HL-60/S4 treated with phorbol 12-myristate 13-acetate at 8.2 ng/mL for 4 days and 3 days (cell line): ENCODE measurements around the gene MAMSTR.

Source experiments
- in situ Hi-C: fragments of 300-500 bp; cut with MboI; formaldehyde crosslinking; loops from 2 replicates; pipeline ENCODE4 v1.15.0; 2022; ENCODE audit warnings: low sequenced_read_pairs

The MAMSTR gene

GRCh38 chr19:48746738-48747575, 27.4 kb upstream of the MAMSTR start, which contains the start of gene IZUMO1:
Gene IZUMO1 (minus strand): TSS chr19:48746909. CDS start chr19:48745859, 1,050 bp downstream.
- in situ Hi-C loops, result no loop called here

- in situ Hi-C loops, result no loop called here
Measured at GRCh38 chr19:48746110-48746509, 26.6 kb upstream of the MAMSTR start.

GRCh38 chr19:48745208-48745995, 25.9 kb upstream of the MAMSTR start:
- in situ Hi-C loops, result no loop called here

GRCh38 chr19:48742096-48742495, 22.6 kb upstream of the MAMSTR start:
- in situ Hi-C loops, result no loop called here

- in situ Hi-C loops, result no loop called here
Measured at GRCh38 chr19:48741129-48741999, 21.8 kb upstream of the MAMSTR start.

GRCh38 chr19:48740164-48740972, 20.8 kb upstream of the MAMSTR start, which contains the start of gene RASIP1:
Gene RASIP1 (minus strand): TSS chr19:48740610. CDS start chr19:48740282, 328 bp downstream.
- in situ Hi-C loops, result no loop called here

GRCh38 chr19:48739404-48740163, 20.1 kb upstream of the MAMSTR start:
- in situ Hi-C loops, result no loop called here

- in situ Hi-C loops, result no loop called here
Measured at GRCh38 chr19:48738557-48739403, 19.3 kb upstream of the MAMSTR start.

- in situ Hi-C loops, result no loop called here
Measured at GRCh38 chr19:48737360-48737998, 18.0 kb upstream of the MAMSTR start.

GRCh38 chr19:48735031-48735615, 15.6 kb upstream of the MAMSTR start:
- in situ Hi-C loops, result no loop called here

GRCh38 chr19:48734625-48735024, 15.1 kb upstream of the MAMSTR start:
- in situ Hi-C loops, result no loop called here

GRCh38 chr19:48731452-48731851, 11.9 kb upstream of the MAMSTR start:
- in situ Hi-C loops, result no loop called here

- in situ Hi-C loops, result no loop called here
Measured at GRCh38 chr19:48728911-48729664, 9.6 kb upstream of the MAMSTR start.

- in situ Hi-C loops, result no loop called here
Measured at GRCh38 chr19:48726556-48726955, 7.0 kb upstream of the MAMSTR start.

- in situ Hi-C loops, result no loop called here
Measured at GRCh38 chr19:48724796-48725753, 5.5 kb upstream of the MAMSTR start.
